ENCODE data around the gene TRIO. TPM values are rescaled to one million over a fixed set of nuclear protein-coding genes. Genes with fewer than 3 reads are reported as not detected.

TRIO gene
- total and polyA plus RNA-seq, 11 donors = 35.2 to 99.1 (median 58.4) TPM

DNA sequence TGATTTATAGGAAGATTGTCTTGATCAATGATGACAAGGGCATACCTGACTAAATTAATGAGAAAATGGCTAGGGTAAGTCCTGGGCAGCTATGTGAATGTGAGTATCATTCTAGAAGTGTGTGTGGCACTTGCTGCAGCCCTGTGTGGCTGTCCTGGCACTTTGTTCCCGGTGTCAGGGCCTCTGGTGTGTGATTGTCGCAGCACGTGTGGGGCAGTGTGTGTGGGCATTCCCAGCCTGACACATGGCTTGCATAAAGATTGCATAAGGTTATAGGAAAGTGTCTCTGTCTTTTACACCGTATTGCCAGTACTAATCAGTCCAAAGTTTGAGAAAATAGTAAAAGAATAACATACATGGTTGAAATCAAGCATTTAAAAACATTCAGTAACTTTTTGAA, 74.4 kb downstream of the TRIO start:
- no peaks in the 10 kb centered on the region for H3K27me3 ChIP-seq
- peaks cover 0 to 80% (median 55%) of the 10 kb centered on the region in 12 donors for H3K4me1 ChIP-seq
- ATAC-seq (peak in 3 of 4 donors; percentile 66 to 81 (median 66)), DNase-seq (peak in 1 of 5 donors; percentile 62)
- 34 to 67% (median 55%) methylated on average over 4 of the region's 4 CpGs for WGBS, 4 donors
- no peak for TF ChIP-seq POLR2A (IDR thresholded peaks at IDR 0.05)
- TF ChIP-seq, protein P1, sequence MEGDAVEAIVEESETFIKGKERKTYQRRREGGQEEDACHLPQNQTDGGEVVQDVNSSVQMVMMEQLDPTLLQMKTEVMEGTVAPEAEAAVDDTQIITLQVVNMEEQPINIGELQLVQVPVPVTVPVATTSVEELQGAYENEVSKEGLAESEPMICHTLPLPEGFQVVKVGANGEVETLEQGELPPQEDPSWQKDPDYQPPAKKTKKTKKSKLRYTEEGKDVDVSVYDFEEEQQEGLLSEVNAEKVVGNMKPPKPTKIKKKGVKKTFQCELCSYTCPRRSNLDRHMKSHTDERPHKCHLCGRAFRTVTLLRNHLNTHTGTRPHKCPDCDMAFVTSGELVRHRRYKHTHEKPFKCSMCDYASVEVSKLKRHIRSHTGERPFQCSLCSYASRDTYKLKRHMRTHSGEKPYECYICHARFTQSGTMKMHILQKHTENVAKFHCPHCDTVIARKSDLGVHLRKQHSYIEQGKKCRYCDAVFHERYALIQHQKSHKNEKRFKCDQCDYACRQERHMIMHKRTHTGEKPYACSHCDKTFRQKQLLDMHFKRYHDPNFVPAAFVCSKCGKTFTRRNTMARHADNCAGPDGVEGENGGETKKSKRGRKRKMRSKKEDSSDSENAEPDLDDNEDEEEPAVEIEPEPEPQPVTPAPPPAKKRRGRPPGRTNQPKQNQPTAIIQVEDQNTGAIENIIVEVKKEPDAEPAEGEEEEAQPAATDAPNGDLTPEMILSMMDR (IDR thresholded peaks at IDR 0.05) = no peak
- intact Hi-C loops (cut with DNase I) = no loop called here
- no peaks in the 10 kb centered on the region for H3K36me3 ChIP-seq
- peak overlapping the region in 1 of 12 donors; percentile 76 for H3K27ac ChIP-seq
- H3K9me3 ChIP-seq = no peaks in the 10 kb centered on the region
- H3K4me3 ChIP-seq = no peak overlapping the region

DNA sequence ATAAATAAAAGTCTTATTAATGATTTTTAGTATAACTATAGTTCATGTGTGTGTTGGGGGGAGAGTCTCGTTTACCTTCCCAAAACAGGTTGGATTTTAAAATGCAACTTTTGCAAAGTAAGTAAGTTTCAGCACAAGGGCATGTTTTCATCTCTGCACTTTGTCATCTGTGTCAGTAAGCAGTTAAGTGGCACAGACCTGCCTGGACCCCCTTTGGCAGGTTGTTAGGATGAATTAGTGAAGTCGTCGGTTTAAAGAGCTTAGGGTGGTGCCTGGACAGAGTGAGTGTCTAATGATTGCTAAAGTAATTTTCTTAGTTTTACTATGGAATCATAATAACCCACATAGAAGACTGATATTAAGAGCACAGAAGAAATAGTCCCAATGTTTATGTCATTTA, 74.9 kb downstream of the TRIO start:
- WGBS, 4 donors = 59 to 75% (median 69%) methylated on average over 3 of the region's 3 CpGs
- no peaks in the 10 kb centered on the region for H3K36me3 ChIP-seq
- peaks cover 0 to 80% (median 57%) of the 10 kb centered on the region in 12 donors for H3K4me1 ChIP-seq
- peak overlapping the region in 1 of 12 donors; percentile 76 for H3K27ac ChIP-seq
- no peaks in the 10 kb centered on the region for H3K9me3 ChIP-seq
- DNase-seq (no peak), ATAC-seq (no peak)
- H3K4me3 ChIP-seq = no peak overlapping the region
- intact Hi-C loops (cut with DNase I) = no loop called here
- no peak for TF ChIP-seq POLR2A (IDR thresholded peaks at IDR 0.05)
- TF ChIP-seq, protein P1 (IDR thresholded peaks at IDR 0.05) = no peak
- no peaks in the 10 kb centered on the region for H3K27me3 ChIP-seq

DNA sequence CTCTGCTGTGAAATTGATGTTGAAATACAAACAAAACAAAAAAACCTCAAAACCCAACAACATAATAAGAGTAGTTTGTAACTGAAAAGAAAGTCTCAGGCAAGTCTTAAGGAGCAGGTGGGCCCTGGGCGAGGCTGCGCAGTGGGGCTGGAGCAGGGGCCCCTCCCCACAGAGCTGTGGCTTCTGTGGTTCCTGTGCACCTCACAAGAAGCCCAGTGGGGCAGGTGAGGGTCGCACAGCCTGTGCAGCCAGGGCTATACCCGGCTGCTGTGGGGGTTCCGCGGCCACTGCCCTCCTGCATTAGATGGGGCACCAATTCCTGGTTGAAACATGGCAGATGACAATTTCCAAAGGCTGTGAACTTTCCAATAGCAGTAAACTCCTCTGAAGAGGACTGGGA, 75.3 kb downstream of the TRIO start:
- no peaks in the 10 kb centered on the region for H3K27me3 ChIP-seq
- peaks cover 3 to 81% (median 61%) of the 10 kb centered on the region in 12 donors for H3K4me1 ChIP-seq
- H3K27ac ChIP-seq = peak overlapping the region in 8 of 12 donors; percentile 6 to 76 (median 38)
- H3K36me3 ChIP-seq = no peaks in the 10 kb centered on the region
- TF ChIP-seq, protein P1 (IDR thresholded peaks at IDR 0.05) = no peak
- TF ChIP-seq POLR2A (IDR thresholded peaks at IDR 0.05) = no peak
- no peak for DNase-seq
- no peak overlapping the region for H3K4me3 ChIP-seq
- intact Hi-C loops (cut with DNase I) = no loop called here
- no peaks in the 10 kb centered on the region for H3K9me3 ChIP-seq
- peak in 2 of 4 donors; percentile 6 to 21 for ATAC-seq
- 68 to 84% (median 84%) methylated on average over 6 of the region's 6 CpGs for WGBS, 4 donors

DNA sequence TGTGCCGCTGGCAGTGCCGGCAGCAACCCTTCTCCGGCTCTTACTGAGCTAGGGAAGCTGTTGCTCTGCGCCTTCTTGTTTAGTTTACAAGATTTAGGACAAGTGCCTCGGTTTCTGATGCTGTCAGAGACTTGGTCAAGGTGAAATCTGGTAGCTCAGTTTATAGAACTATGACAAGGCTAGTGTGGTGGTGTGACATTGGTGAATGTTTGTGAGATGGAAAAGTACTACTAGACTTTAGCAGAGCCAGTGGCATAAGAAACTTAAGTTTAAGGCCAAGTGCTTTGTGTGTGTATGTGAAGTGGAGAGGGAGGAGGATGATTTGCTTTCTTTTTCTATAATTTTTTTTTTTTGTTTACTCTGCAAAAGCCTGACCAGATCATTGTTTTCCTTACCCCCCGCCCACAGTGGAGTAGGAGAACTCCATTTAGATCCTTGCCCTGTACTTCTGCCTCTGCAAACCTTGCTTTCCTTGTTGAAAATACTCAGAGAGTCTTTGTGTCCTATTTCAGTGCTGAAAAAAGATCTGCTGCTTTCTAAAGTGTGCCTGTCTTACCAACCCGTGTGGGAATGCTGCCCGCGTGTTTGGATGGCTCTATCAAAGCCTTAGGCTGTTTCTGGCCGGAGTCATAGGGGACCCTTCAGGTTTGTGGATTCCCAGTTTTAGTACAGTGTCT, 75.9 kb downstream of the TRIO start:
- H3K4me3 ChIP-seq = no peak overlapping the region
- no peaks in the 10 kb centered on the region for H3K27me3 ChIP-seq
- H3K36me3 ChIP-seq = no peaks in the 10 kb centered on the region
- H3K9me3 ChIP-seq = no peaks in the 10 kb centered on the region
- peaks cover 5 to 82% (median 66%) of the 10 kb centered on the region in 12 donors for H3K4me1 ChIP-seq
- DNase-seq (no peak), ATAC-seq (peak in 3 of 4 donors; percentile 42 to 55 (median 51))
- peak overlapping the region in 8 of 12 donors; percentile 6 to 76 (median 38) for H3K27ac ChIP-seq
- WGBS, 4 donors = 55 to 72% (median 61%) methylated on average over 10 of the region's 10 CpGs
- TF ChIP-seq POLR2A (IDR thresholded peaks at IDR 0.05) = no peak
- TF ChIP-seq, protein P1 (IDR thresholded peaks at IDR 0.05) = no peak
- intact Hi-C loops (cut with DNase I) = no loop called here
